Activated CD4-positive, alpha-beta T cell treated with anti-CD3 and anti-CD28 coated beads, Interleukin-2, amount 50 U/mL, for 24 hours (primary cell): ENCODE results near the gene SIX2.
"Not testable (repeated sequence)": the region's sequence is repeated elsewhere in the genome, so short reads cannot be mapped to it uniquely, and the experiment has no call there.

Experiments
- DNase-seq, 2 donors: peaks; one replicate each; pipeline ENCODE4 v3.0.0-alpha.2; 2020; ENCODE audit warnings: low read depth in 1 of 2, low spot score in 1 of 2

The SIX2 gene

GRCh38 chr2:45009303-45009927 is at the start of gene SIX2:
Gene SIX2, minus strand, starts transcription at chr2:45009452. Its CDS starts 342 bp downstream, at chr2:45009110.
- no peak for DNase-seq

- DNase-seq, result no peak
Observed at GRCh38 chr2:45055162-45055605, 45.9 kb upstream of the SIX2 start.

GRCh38 chr2:45053966-45054365 is 44.7 kb upstream of the SIX2 start:
- DNase-seq, result no peak

GRCh38 chr2:45052388-45052928 is 43.2 kb upstream of the SIX2 start:
- no peak for DNase-seq

GRCh38 chr2:45049569-45050336 is 40.5 kb upstream of the SIX2 start:
- DNase-seq, result no peak

GRCh38 chr2:45047301-45047700 is 38.0 kb upstream of the SIX2 start:
- no peak for DNase-seq

GRCh38 chr2:45046786-45047185 is 37.5 kb upstream of the SIX2 start:
- no peak for DNase-seq

GRCh38 chr2:45045706-45046105 is 36.5 kb upstream of the SIX2 start:
- DNase-seq, result no peak

GRCh38 chr2:45044916-45045315 is 35.7 kb upstream of the SIX2 start:
- DNase-seq, result no peak

GRCh38 chr2:45043174-45043573 is 33.9 kb upstream of the SIX2 start:
- DNase-seq, result no peak

- DNase-seq, result no peak
Observed at GRCh38 chr2:45042401-45042800, 33.1 kb upstream of the SIX2 start.

- DNase-seq, result no peak
Observed at GRCh38 chr2:45040786-45041185, 31.5 kb upstream of the SIX2 start.

GRCh38 chr2:45039804-45040203 is 30.6 kb upstream of the SIX2 start:
- DNase-seq, result not testable (repeated sequence)

GRCh38 chr2:45038861-45039260 is 29.6 kb upstream of the SIX2 start:
- not testable (repeated sequence) for DNase-seq

- no peak for DNase-seq
Observed at GRCh38 chr2:45033302-45033701, 24.1 kb upstream of the SIX2 start.

- no peak for DNase-seq
Observed at GRCh38 chr2:45031028-45031427, 21.8 kb upstream of the SIX2 start.

- DNase-seq, result no peak
Observed at GRCh38 chr2:45030553-45030952, 21.3 kb upstream of the SIX2 start.

GRCh38 chr2:45029215-45029614 is 20.0 kb upstream of the SIX2 start:
- DNase-seq, result no peak

GRCh38 chr2:45028276-45028675 is 19.0 kb upstream of the SIX2 start:
- DNase-seq, result no peak

GRCh38 chr2:45026924-45027450 is 17.7 kb upstream of the SIX2 start:
- DNase-seq, result no peak

- DNase-seq, result no peak
Observed at GRCh38 chr2:45024600-45025291, 15.5 kb upstream of the SIX2 start.

- DNase-seq, result no peak
Observed at GRCh38 chr2:45024097-45024496, 14.8 kb upstream of the SIX2 start.
